Measurements from ENCODE around the gene CPNE9.

Gene CPNE9

GRCh38 chr3:9695746-9696145 is 7.9 kb upstream of the CPNE9 start:
- no peaks in the 10 kb centered on the region for H3K36me3 ChIP-seq (ENCODE audit: low read length)

GRCh38 chr3:9696480-9697220 is 7.0 kb upstream of the CPNE9 start:
- Histone ChIP-seq H3K9me2 (replicated peaks; ENCODE audit: insufficient read depth, low read length) (no peaks in the 10 kb centered on the region), H3K4me2 (ENCODE audit: low read depth, low read length, poor library complexity, severe bottlenecking) (no peak overlapping the region), H3K27me3 (ENCODE audit: low read length) (no peaks in the 10 kb centered on the region), H3K36me3 (ENCODE audit: low read length) (no peaks in the 10 kb centered on the region), H3K9ac (ENCODE audit: low read length) (no peak overlapping the region), H2AFZ (ENCODE audit: low read depth, low read length, severe bottlenecking) (no peak overlapping the region), H3F3A (ENCODE audit: insufficient read depth) (no peaks in the 10 kb centered on the region), H3K4me3 (ENCODE audit: insufficient read depth, low read length, poor library complexity, severe bottlenecking) (no peak overlapping the region), H3K27ac (ENCODE audit: low read depth, low read length) (no peak overlapping the region), H3K9me3 (ENCODE audit: insufficient read depth, low read length) (no peaks in the 10 kb centered on the region), H3K79me2 (ENCODE audit: insufficient read depth, low read length) (no peaks in the 10 kb centered on the region), H4K20me1 (ENCODE audit: low read depth, low read length) (no peaks in the 10 kb centered on the region)
- no peak for TF ChIP-seq EZH2phosphoT487 (conservative IDR thresholded peaks at IDR 0.05; ENCODE audit: low read length)
- no peak for TF ChIP-seq CTCF (IDR thresholded peaks at IDR 0.05; ENCODE audit: insufficient read depth, low read length, poor library complexity, severe bottlenecking)

More at GRCh38 chr3:9695746-9696145, 7.9 kb upstream of the CPNE9 start:
- no peaks in the 10 kb centered on the region for H3K79me2 ChIP-seq (ENCODE audit: insufficient read depth, low read length)
- H2AFZ ChIP-seq (ENCODE audit: low read depth, low read length, severe bottlenecking): no peak overlapping the region
- H3K9ac ChIP-seq (ENCODE audit: low read length): no peak overlapping the region
- H3K9me2 ChIP-seq (replicated peaks; ENCODE audit: insufficient read depth, low read length): no peaks in the 10 kb centered on the region
- H3F3A ChIP-seq (ENCODE audit: insufficient read depth): no peaks in the 10 kb centered on the region
- no peaks in the 10 kb centered on the region for H3K9me3 ChIP-seq (ENCODE audit: insufficient read depth, low read length)
- H4K20me1 ChIP-seq (ENCODE audit: low read depth, low read length): no peaks in the 10 kb centered on the region
- H3K4me2 ChIP-seq (ENCODE audit: low read depth, low read length, poor library complexity, severe bottlenecking): no peak overlapping the region
- H3K27me3 ChIP-seq (ENCODE audit: low read length): no peaks in the 10 kb centered on the region
- no peak overlapping the region for H3K4me3 ChIP-seq (ENCODE audit: insufficient read depth, low read length, poor library complexity, severe bottlenecking)
- no peak for TF ChIP-seq CTCF (IDR thresholded peaks at IDR 0.05; ENCODE audit: insufficient read depth, low read length, poor library complexity, severe bottlenecking)
- TF ChIP-seq EZH2phosphoT487 (conservative IDR thresholded peaks at IDR 0.05; ENCODE audit: low read length): no peak
- no peak overlapping the region for H3K27ac ChIP-seq (ENCODE audit: low read depth, low read length)

GRCh38 chr3:9697892-9698291 is 5.7 kb upstream of the CPNE9 start:
- H3K36me3 ChIP-seq (ENCODE audit: low read length): no peaks in the 10 kb centered on the region
- TF ChIP-seq CTCF (IDR thresholded peaks at IDR 0.05; ENCODE audit: insufficient read depth, low read length, poor library complexity, severe bottlenecking) (no peak), EZH2phosphoT487 (conservative IDR thresholded peaks at IDR 0.05; ENCODE audit: low read length) (no peak)
- H3K4me3 ChIP-seq (ENCODE audit: insufficient read depth, low read length, poor library complexity, severe bottlenecking): no peak overlapping the region
- no peaks in the 10 kb centered on the region for H3K9me3 ChIP-seq (ENCODE audit: insufficient read depth, low read length)
- H2AFZ ChIP-seq (ENCODE audit: low read depth, low read length, severe bottlenecking): no peak overlapping the region
- no peaks in the 10 kb centered on the region for H3K79me2 ChIP-seq (ENCODE audit: insufficient read depth, low read length)
- H3K9me2 ChIP-seq (replicated peaks; ENCODE audit: insufficient read depth, low read length): no peaks in the 10 kb centered on the region
- H3F3A ChIP-seq (ENCODE audit: insufficient read depth): no peaks in the 10 kb centered on the region
- H3K27me3 ChIP-seq (ENCODE audit: low read length): no peaks in the 10 kb centered on the region
- no peak overlapping the region for H3K4me2 ChIP-seq (ENCODE audit: low read depth, low read length, poor library complexity, severe bottlenecking)
- no peak overlapping the region for H3K9ac ChIP-seq (ENCODE audit: low read length)
- H4K20me1 ChIP-seq (ENCODE audit: low read depth, low read length): no peaks in the 10 kb centered on the region
- H3K27ac ChIP-seq (ENCODE audit: low read depth, low read length): no peak overlapping the region

Measured in SU-DHL-6 (cell line).